GM19395 (cell line): ENCODE measurements around the gene SLC5A2.

Source experiments
- ATAC-seq: cut with Tn5 transposase; IDR thresholded peaks from one replicate; pipeline ENCODE4 v1.9.1; 2021; ENCODE audit warnings: mild to moderate bottlenecking, moderate library complexity; ENCODE audit not compliant: unreplicated experiment

SLC5A2 gene

GRCh38 chr16:31459687-31460581 lies 23.0 kb upstream of the SLC5A2 start:
- ATAC-seq, result peak; percentile 69

DNA sequence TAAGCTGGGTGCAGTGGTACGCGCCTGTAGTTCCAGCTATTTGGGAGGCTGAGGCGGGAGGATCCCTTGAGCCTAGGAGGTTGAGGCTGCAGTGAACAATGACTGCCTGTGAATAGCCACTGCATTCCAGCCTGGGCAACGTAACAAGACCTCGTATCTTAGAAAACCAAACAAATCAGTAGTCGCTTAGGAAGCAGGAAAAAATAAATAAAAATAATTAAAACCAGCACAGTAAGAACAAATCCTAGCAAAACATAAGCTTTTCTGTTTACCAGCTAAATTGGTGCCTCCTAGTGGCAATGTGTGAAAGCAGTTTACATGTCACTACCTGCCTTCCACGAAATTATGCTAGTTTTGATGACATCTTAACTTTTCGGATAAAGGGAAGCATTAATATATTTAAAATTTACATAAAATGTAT lies 22.3 kb upstream of the SLC5A2 start:
- ATAC-seq, result no peak

DNA sequence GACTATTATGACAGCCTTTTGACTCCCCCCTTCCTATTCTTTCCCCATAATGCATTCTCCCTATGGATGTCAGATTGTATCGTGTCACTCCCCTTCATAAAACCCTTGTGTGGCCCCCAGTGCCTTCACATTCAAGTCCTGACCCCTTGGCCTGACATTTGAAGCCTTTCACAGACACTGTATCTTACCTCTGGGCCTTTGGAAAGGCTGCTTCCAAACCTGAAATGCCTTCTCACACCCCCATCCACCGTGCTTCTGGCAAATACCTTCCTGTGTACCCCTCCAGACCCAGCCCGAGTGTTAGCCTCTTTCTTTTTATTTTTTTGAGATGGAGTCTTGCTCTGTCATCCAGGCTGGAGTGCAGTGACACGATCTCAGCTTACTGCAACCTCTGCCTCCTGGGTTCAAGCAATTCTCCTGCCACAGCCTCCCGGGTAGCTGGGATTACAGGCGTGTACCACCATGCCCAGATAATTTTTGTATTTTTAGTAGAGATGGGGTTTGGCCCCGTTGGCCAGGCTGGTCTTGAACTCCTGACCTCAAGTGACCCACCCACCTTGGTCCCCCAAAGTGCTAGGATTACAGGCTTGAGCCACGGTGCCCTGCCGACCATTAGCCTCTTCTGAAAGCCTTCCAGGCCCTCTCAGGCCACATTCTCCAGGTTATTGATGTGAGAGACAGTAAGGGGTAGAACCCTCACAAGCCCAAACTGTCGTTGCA lies 21.6 kb upstream of the SLC5A2 start:
- ATAC-seq, result no peak

DNA sequence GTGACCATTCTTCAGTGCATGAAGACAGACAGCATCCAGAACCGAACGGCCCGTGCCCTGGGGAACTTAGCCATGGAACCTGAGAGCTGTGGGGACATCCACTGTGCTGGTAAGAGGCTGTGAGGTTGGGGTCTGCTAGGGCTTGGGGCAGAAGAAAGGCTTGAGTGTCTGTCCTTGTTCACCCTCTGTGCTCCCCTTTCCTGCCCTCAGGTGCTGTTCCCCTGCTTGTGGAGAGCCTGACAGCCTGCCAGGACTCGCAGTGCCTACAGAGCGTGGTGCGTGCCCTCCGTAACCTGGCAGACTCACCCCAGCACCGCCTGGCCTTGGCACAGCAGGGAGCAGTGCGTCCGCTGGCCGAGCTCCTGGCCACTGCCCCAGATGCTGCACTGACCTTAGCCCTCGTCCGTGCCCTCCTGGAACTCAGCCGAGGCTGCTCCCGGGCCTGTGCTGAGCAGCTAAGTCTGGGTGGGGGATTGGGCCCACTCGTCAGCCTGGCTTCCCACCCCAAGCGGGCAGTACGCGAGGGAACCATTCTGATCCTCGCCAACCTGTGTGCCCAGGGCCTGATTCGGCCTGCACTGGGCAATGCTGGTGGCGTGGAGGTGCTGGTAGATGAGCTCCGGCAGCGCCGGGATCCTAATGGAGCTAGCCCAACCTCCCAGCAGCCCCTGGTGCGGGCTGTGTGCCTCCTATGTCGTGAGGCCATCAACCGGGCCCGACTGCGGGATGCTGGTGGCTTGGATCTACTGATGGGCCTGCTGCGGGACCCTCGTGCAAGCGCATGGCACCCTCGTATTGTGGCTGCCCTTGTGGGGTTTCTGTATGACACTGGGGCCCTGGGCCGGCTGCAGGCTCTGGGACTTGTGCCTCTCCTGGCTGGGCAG lies 20.8 kb upstream of the SLC5A2 start:
- no peak for ATAC-seq

GRCh38 chr16:31464348-31464769 lies 18.6 kb upstream of the SLC5A2 start:
- no peak for ATAC-seq

DNA sequence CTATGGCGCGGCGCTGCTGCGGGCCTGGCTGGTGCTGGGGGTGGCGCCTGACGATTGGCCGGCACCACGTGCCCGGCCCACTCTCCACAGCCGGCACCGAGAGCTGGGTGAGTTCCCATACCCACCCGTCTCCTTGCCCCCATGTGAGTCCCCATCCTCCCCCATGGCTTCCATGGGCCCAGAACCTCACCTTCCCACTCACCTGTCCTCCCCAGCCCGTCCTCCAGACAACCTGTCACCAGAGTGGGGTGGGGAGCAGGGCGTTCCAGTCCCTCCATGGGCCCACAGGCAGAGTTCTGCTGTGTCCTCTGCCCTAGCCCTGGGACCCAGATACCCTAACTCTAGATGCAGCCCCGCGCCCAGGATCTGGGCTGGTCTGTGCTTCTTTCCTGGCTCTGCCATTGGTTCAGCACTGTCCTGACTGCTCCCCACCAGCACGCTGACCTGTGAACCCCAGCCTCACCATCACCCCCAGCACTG lies 18.1 kb upstream of the SLC5A2 start:
- ATAC-seq, result no peak

DNA sequence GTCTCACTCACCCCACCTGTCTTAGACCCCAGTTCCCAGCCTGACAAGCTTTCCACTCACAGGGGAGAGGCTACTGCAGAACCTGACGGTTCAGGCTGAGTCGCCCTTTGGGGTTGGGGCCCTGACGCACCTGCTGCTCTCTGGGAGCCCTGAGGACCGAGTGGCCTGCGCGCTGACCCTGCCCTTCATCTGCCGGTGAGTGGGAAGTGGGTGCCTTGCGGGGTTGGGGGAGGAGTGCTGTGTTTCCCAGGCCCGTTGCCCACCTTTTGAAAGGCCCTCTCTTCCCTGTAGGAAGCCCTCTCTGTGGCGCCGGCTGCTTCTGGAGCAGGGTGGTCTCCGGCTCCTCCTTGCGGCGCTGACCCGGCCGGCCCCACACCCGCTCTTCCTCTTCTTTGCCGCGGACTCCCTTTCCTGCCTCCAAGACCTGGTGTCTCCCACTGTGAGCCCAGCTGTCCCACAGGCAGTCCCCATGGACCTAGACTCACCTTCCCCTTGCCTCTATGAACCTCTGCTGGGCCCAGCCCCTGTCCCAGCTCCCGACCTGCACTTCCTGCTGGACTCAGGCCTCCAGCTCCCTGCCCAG lies 17.0 kb upstream of the SLC5A2 start:
- no peak for ATAC-seq

DNA sequence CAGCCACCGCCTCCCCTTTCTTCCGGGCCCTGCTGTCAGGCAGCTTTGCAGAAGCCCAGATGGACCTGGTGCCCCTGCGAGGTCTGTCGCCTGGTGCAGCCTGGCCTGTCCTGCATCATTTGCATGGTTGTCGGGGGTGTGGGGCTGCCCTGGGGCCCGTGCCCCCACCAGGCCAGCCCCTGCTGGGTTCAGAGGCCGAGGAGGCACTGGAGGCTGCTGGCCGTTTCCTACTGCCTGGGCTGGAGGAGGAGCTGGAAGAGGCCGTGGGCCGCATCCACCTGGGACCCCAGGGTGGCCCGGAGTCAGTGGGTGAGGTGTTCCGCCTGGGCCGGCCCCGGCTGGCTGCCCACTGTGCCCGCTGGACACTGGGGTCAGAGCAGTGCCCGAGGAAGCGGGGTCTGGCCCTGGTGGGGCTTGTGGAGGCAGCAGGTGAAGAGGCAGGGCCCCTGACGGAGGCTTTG lies 16.5 kb upstream of the SLC5A2 start:
- no peak for ATAC-seq

GRCh38 chr16:31467151-31467773 lies 15.7 kb upstream of the SLC5A2 start:
- peak; percentile 63 for ATAC-seq

GRCh38 chr16:31467858-31468257 lies 15.1 kb upstream of the SLC5A2 start:
- ATAC-seq, result no peak

- no peak for ATAC-seq
Measured at GRCh38 chr16:31470615-31471014, 12.3 kb upstream of the SLC5A2 start.

- no peak for ATAC-seq
Measured at GRCh38 chr16:31471241-31471874, 11.6 kb upstream of the SLC5A2 start.

GRCh38 chr16:31471875-31472708 lies 10.8 kb upstream of the SLC5A2 start, which contains the start of gene TGFB1I1:
TGFB1I1 (plus strand) TSS chr16:31472152; CDS start chr16:31472189, 37 bp downstream.
- ATAC-seq, result no peak

DNA sequence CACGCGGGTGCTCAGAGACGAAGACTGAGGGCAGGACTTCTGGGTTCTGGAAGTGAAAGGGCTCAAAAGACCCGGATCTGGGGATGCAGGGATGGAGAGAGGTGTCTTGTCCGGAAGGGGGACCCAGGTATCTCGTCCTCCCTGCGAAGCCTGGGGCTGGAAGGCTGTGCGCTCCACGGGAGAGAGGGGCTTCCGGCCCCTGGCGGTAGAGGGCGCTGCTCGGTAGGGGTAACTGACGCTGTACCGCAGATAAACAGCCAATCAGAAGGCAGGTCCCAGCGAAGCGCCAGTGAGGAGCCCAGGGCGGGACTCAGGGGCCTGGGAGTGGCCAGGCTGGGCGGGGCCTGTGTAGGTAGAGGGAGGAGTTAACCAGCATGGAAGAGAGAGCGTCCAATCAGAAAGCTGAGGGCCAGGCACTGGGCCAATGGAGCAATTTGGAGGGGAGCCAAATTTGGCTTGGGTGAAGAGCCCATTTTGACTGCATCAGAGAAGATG lies 10.2 kb upstream of the SLC5A2 start:
- ATAC-seq, result no peak

DNA sequence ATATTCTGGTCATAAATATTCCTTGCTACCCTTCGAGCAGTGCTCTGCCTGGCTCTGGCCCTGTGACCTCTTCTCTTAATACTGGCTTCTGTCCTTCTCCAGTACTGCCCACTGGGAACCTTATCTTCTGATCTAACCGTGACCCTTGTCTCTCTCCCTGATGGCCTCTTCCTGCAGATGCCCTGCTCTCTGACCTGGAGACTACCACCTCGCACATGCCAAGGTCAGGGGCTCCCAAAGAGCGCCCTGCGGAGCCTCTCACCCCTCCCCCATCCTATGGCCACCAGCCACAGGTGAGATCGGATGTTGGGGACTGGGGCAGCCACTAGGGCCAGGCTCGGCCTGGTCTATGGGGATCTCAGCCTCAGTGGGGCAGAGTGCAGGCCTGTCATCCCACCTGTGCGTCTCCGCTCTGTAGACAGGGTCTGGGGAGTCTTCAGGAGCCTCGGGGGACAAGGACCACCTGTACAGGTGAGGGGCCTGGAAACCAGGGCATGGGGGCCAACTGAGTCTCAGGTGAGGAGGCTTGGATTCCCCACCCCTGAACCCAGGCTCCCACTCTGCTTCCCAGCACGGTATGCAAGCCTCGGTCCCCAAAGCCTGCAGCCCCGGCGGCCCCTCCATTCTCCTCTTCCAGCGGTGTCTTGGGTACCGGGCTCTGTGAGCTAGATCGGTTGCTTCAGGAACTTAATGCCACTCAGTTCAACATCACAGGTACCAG lies 9.5 kb upstream of the SLC5A2 start:
- no peak for ATAC-seq

DNA sequence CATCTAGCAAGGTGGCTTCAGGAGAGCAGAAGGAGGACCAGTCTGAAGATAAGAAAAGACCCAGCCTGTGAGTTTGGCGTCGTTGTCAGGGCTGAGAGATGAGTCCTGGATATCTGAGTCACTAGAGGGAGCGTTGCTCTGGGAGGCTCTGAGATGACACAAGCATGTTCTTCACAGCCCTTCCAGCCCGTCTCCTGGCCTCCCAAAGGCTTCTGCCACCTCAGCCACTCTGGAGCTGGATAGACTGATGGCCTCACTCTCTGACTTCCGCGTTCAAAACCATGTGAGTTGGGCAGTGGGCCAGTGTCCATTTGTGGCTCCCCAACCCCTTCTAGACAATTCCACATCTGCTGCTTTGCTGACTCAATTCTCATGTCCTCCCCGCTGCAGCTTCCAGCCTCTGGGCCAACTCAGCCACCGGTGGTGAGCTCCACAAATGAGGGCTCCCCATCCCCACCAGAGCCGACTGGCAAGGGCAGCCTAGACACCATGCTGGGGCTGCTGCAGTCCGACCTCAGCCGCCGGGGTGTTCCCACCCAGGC lies 8.7 kb upstream of the SLC5A2 start:
- ATAC-seq, result no peak
